ENCODE data around the gene ITGBL1. TPM values are rescaled to one million over a fixed set of nuclear protein-coding genes. Genes with fewer than 3 reads are reported as not detected.

The ITGBL1 gene
- total and polyA plus RNA-seq, 2 of the 8 experiments (the other 6 are each of a cell fraction or from before 2014, with no cell fraction given) = not detected

- Histone ChIP-seq H2BK15ac (ENCODE audit: low read length) (no peak overlapping the region), H3K9me3 (ENCODE audit: insufficient read depth in 2 of 2, low read depth in 1 of 2, low read length in 1 of 2) (no peaks in the 10 kb centered on the region), H2BK20ac (ENCODE audit: low read length) (no peak overlapping the region), H3K4ac (replicated peaks; ENCODE audit: insufficient read length, low read depth, low read length) (no peak overlapping the region), H2AK5ac (ENCODE audit: low read depth, low read length) (no peak overlapping the region), H3K9ac (replicated peaks in 1 of 4; ENCODE audit: extremely low read depth in 1 of 4, low read depth in 3 of 4, low read length in 3 of 4) (no peak overlapping the region), H3K27me3 (replicated peaks in 1 of 4; ENCODE audit: control insufficient read depth in 3 of 4, extremely low read depth in 1 of 4, insufficient read depth in 3 of 4, low read length in 3 of 4) (no peaks in the 10 kb centered on the region), H2BK120ac (replicated peaks; ENCODE audit: low read depth, low read length) (no peak overlapping the region), H3K18ac (ENCODE audit: extremely low read depth, low read length) (no peak overlapping the region), H3K27ac (ENCODE audit: low read depth, low read length) (no peak overlapping the region), H3K79me1 (ENCODE audit: low read depth, low read length) (no peaks in the 10 kb centered on the region), H3K36me3 (ENCODE audit: control insufficient read depth in 2 of 4, insufficient read depth in 4 of 4, low read length in 3 of 4) (no peaks in the 10 kb centered on the region), H3K14ac (ENCODE audit: insufficient read length) (no peak overlapping the region), H4K20me1 (replicated peaks in 1 of 2; ENCODE audit: control insufficient read depth in 1 of 2, insufficient read depth in 2 of 2, low read length in 2 of 2) (no peaks in the 10 kb centered on the region), H3K56ac (replicated peaks; ENCODE audit: insufficient read length, low read depth, low read length) (no peak overlapping the region), H2BK12ac (ENCODE audit: low read depth, low read length) (no peak overlapping the region), H3K4me1 (replicated peaks in 1 of 4; ENCODE audit: control insufficient read depth in 3 of 4, insufficient read depth in 4 of 4, low read length in 3 of 4) (peaks cover 0 to 10% (median 3%) of the 10 kb centered on the region in 4 experiments; a peak in 1 of 7 replicates), H3K79me2 (ENCODE audit: control insufficient read depth in 1 of 2, insufficient read depth in 2 of 2, low read length in 2 of 2) (no peaks in the 10 kb centered on the region), H4K5ac (ENCODE audit: insufficient read length, low read depth, low read length) (no peak overlapping the region), H4K8ac (ENCODE audit: extremely low read depth, insufficient read depth, low read length) (no peak overlapping the region), H2BK5ac (ENCODE audit: low read depth, low read length) (no peak overlapping the region), H3K4me3 (ENCODE audit: extremely low read depth in 1 of 4, insufficient read depth in 2 of 4, low read depth in 3 of 4, low read length in 4 of 4) (no peak overlapping the region), H4K91ac (replicated peaks; ENCODE audit: insufficient read length, low read length) (no peak overlapping the region), H3K4me2 (ENCODE audit: insufficient read depth in 1 of 2, low read depth in 2 of 2, low read length in 2 of 2) (no peak overlapping the region), H3K23ac (ENCODE audit: insufficient read length) (no peak overlapping the region), H2AFZ (ENCODE audit: low read length) (no peak overlapping the region), H3K23me2 (ENCODE audit: low read depth, low read length) (no peaks in the 10 kb centered on the region)
- TF ChIP-seq SP1 (IDR thresholded peaks at IDR 0.05; ENCODE audit: low read depth, low read length) = no peak
- TF ChIP-seq CEBPB (IDR thresholded peaks at IDR 0.05; ENCODE audit: low read depth, low read length) = no peak
- no peak for TF ChIP-seq RFX5 (IDR thresholded peaks at IDR 0.05; ENCODE audit: borderline replicate concordance, low read depth, low read length)
- no peak for TF ChIP-seq ASH2L (IDR thresholded peaks at IDR 0.05; ENCODE audit: low read length)
- no peak for TF ChIP-seq ATF2 (IDR thresholded peaks at IDR 0.05; ENCODE audit: low read length)
- no peak for TF ChIP-seq SRF (IDR thresholded peaks at IDR 0.05; ENCODE audit: low read depth, low read length)
- TF ChIP-seq YY1 (IDR thresholded peaks at IDR 0.05; ENCODE audit: low read depth, low read length) = no peak
- no peak for TF ChIP-seq HDAC6 (IDR thresholded peaks at IDR 0.05; ENCODE audit: low read depth, low read length)
- no peak for TF ChIP-seq EGR1 (IDR thresholded peaks at IDR 0.05; ENCODE audit: borderline replicate concordance, low read depth, low read length)
- no peak for TF ChIP-seq FOSL1 (IDR thresholded peaks at IDR 0.05; ENCODE audit: insufficient read depth, low read depth, low read length)
- TF ChIP-seq GABPA (IDR thresholded peaks at IDR 0.05; ENCODE audit: borderline replicate concordance, insufficient read depth, low read length) = no peak
- no peak for TF ChIP-seq BRCA1 (IDR thresholded peaks at IDR 0.05; ENCODE audit: low read depth, low read length)
- no peak for TF ChIP-seq SP4 (IDR thresholded peaks at IDR 0.05; ENCODE audit: low read length)
- no peak for FAIRE-seq
- DNase-seq (ENCODE audit: low read depth in 1 of 2, low spot score in 2 of 2) = no peak
- POLR2A ChIA-PET (ENCODE audit: partially characterized antibody) = interaction anchor here (0.6 kb wide), 1 partner anchor 32 kb away, joined by 3 read pairs; no protein-coding TSS in a partner anchor
- CTCF ChIA-PET (ENCODE audit: partially characterized antibody) = interaction anchor here (1.1 to 1.6 kb wide), 3 partner anchors 13 to 306 kb away, joined by 3 to 4 read pairs (median 3); no protein-coding TSS in a partner anchor
Measured at GRCh38 chr13:101451641-101452040, 834 bp upstream of the ITGBL1 start.
